Fibroblast of skin of right biceps (primary cell): ENCODE data around the gene TNS3.

Experiments used
- DNase-seq: peaks from one replicate; pipeline ENCODE4 v3.0.0-alpha.2; 2013

Gene TNS3

DNA sequence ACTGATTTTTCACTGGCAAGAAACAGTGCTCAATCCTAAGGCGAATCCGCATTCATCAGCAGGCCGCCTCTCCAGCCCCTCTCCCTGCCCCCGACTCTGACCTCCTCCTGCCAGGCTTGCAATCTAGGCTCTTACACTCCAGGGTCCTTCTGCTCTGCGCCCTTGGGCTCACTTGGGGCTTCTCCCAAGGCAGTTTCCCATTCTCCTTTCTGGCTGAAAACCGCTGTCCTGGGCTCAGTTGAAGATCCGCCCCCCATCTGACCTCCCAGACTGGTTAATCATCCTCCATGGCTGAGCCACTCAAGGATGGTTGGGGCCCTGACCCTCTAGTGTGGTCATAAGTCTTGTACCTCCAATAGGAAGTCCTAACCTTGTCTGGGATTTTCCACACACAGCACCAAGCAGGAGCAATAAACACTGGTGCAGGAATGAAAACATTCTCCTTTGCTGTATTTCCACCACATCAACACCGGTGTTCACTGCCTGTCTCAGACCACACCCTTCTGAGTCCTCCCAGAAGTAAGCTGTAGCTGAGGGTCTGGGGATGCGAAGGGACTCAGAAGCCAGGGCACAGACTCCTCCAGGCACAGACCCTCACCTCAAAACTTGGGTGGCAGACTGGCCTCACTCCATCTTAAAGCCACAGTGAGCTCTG, 42.4 kb downstream of the TNS3 start:
- DNase-seq = peak; percentile 50

GRCh38 chr7:47538846-47539311, 43.0 kb downstream of the TNS3 start:
- DNase-seq = no peak

GRCh38 chr7:47537716-47538675, 43.9 kb downstream of the TNS3 start:
- peak; percentile 40 for DNase-seq

DNA sequence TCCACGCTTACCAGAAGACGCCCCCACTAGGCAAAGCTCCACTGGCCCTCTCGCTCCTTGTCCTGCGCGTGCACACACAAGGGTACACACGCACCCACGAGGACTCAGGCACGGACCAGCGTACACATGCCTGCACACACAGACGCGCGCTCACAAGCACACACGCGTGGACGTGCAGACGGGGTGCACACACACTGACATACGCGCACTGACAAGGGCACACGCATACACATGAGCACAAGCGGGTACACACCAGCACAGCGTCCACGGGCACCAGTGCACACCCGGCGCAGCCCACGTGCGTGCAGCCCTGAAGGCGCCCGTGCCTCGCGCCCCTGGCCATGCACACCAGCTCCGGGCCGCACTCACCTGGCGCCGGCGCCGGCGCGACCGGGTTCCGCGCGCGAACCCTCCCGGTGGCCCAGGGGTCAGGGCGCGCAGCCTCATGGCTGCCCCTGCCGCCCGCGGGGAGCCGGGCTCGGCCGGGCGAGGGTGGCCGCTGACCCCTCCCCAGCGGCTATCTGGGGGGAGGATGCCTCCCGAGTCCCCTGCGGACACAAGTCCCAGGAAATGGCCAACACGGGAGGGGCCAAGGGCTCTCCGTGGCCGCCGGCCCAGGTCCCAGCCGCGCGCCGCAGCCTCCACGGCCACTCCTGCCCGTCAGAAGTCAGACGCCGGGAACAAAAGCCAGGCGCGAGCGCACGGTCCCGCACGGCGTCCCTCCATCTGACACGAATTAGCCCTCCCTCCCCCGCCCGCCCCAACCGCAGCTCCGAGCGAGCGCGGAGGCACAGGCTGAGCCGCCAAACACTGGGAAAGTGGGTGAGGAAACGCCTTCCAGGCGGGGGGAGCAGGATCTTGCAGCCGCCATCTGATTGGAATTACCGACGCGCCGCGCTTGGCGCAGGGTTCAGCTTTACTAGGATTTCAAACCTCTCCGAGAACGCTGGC, 45.0 kb downstream of the TNS3 start:
- peak; percentile 88 for DNase-seq

- peak; percentile 23 for DNase-seq
Measured at GRCh38 chr7:47535704-47536628, 45.9 kb downstream of the TNS3 start.

GRCh38 chr7:47535035-47535703, 46.7 kb downstream of the TNS3 start:
- peak; percentile 35 for DNase-seq

DNA sequence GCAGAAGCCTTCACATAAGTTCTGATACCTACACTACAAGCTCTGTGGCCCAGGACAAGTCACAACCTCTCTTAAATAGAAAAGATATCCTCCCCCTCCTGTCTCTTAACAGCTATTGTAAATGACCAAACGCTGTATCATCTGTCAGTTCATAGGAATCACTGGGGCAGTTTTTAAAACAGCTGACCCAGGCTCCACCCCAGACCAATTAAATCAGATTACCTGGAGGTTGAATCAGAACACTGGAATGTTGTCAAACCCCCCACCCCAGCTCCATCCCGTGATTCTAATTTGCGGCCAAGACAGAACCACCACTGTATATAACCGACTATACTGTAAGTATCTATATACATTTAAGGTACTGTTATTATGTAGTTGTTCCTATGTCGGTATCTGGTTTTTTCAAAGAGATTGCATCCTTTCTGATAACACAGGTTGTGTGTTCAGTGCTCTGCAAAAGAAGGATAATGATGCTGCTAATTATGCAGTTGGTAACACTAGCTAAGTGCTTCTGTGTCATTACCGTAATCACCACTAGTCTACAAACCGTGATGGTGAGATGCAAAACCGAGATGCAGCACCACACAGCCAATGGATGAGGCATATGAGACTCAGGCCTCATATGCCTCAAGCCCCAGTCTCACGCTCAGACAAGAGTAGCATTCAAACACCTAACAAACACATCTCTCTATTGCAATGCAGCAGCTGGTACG, 47.4 kb downstream of the TNS3 start:
- DNase-seq = peak; percentile 39

DNA sequence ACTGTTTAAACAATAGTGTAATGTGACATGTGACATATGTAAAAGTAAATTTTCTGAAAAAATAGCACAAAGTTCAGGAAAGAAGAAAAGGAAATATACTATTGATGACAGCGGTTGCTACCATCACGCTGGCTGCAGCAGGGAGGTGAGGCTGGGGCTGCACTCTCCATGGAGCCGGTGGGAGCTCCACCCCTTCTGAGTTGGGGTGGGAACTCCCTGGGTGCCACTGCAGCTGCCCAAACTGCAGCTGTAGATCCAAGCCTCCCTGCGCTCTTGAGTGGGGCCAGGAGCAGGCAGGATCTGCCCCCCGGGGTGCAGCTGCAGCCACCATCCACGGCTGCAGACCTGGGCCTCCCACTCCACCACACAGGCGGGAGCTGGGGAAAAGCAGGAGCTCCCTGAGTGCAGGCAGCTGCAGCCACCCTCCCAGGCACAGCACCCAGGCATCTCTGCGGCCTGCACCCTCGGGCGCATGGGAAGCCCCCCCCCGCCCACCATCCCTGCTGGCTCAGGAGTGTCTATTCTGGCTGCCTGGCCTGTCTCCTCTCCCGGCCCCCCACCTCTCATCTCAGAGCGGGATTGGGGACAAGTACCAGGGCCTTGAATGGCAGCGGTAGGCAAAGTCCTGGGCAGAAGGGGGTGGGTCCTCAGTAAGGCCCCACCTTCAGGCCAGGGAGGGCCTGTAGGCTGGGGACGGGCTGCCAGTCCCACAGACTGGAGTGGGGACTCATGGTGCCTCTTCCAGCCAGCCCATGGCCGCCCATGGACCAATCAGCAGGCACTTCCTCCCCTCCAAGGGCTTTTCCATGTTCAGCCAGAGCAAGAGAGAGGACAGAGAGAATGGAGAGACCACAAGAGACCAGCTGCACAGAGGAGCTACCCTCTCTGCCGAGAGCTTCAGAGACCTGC, 50.1 kb downstream of the TNS3 start:
- DNase-seq = no peak

DNA sequence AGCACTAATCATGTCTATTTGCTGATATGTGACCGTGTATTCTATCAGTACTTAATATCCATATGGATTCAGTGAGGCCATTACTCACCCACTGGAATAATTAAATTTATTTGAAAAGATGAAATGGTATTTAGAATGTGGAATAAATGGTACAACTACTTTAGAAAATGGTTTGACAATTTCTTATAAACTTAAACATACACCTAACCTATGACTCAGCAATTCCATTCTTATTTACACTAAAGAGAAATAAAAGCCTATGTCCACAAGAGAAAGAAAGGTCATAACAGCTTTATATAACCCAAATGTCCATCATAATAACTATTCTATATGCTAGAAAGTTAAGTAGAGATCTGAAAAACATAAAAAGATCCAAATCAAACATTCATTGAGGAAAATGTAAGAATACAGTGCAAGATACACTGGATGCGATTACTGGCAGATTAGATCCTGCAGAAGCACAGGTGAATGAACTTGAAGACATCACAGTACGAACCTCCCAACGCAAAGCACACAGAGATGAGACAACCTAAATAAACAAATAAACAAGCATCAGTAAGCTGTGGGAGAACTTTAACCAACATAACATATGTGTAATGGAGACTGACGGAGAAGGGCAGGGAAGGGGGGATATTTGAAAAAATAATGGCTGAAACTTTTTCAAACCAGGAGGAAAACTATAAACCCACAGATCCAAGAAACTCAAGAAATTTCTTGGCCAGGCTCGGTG, 51.9 kb downstream of the TNS3 start:
- no peak for DNase-seq

- no peak for DNase-seq
Measured at GRCh38 chr7:47529405-47529804, 52.5 kb downstream of the TNS3 start.

DNA sequence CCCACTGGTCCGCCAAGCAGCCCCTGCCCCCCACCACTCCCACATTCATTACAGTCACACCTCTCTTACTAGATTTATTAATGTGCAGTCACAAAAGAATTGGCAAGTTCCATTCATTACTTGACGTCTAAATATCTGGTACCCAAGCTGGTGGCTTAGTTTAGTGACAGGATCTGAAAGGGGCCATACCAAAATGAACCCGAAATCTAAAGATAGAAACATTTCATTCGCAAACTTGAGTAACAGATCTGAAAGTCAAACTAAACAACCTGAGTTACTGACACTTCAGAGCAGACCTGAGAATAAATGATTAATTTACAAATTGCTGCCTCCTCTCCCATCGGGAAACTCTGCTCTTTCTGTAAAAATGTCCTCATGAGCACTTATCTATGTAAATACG, 53.4 kb downstream of the TNS3 start:
- DNase-seq = no peak

DNA sequence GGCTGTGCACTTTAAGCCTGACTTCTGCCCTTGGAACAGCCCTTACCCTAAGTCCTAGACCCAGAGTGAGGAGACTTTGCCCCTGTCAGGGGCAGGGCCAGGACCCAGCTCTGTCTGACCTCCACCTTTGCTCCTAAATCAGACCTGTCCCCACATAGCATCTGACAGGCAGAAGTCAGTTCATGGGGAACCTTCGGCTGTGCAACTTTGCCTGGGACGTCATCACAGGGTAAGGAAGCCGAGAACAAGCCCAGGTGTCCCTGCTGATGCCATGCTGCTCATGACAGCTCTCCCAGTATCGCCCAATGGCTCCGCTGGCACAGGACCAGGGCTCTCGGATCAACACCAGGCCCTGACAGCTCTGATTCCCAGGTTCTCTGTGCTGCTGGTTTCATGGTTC, 55.4 kb downstream of the TNS3 start:
- DNase-seq = no peak

DNA sequence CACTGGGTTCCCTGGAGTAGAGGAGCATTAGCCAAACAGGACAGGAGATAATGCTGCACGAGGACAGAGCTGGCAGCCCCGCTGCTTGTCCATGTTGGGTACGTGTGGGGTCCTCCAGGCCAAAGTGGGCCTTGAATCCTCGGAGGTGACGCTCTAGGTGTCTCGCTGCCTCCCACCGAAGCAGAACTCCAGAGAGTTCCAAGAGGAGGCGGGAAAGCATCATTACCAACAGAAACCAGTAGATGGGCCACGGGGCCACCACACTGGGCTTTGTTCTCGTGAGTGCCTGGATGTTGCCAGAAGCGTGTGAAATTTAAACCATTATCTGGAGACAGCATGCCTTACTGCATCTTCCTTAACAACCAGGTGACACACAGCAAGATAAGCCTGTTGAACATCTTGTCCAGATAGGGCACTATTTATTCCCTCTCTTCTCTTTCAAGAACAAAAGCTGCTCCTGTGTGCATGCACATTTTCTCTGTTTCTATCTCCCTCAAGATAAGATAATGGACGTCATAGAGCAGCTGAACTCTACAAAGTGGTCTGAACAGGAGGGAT, 56.8 kb downstream of the TNS3 start:
- DNase-seq = no peak

- no peak for DNase-seq
Measured at GRCh38 chr7:47523401-47523800, 58.5 kb downstream of the TNS3 start.

- DNase-seq = no peak
Measured at GRCh38 chr7:47521816-47522561, 59.9 kb downstream of the TNS3 start.

DNA sequence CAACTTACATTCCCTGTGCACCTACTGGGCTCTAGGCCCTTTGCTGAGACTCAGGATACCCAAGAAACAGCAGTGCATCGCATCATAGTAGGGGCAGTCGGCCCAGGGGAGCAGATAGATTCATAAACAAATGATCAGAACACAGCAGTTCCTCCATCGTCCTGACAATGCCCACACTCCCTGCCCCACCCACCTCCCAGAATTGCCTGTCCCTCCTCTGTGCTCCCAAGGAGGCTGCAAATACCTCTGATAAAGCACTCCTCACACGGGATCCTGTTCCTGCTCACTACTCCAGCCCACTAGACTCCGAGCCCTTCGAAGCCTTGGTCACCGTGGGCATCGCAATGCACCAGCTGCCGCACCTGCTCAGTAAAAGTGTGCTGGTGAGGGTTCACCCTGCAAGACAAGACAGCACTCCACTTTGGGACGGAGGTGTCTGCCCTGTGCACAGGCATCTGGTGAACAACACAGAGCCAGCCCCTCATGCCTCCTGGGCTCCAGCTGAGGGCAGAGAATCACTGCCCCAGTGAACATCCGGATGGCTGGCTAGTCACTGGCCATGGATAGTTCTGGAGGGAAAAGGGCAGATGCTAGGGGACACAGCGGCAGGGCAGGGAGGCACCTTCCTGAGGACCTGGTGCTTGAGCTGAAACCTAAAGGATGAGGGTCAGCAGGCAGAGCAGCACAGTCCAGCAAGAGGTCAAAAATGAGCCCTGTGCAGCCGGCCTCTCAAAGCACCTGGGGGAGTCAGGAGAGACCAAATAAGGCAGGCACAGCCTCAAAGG, 60.7 kb downstream of the TNS3 start:
- DNase-seq = no peak

GRCh38 chr7:47520406-47520805, 61.5 kb downstream of the TNS3 start:
- peak; percentile 86 for DNase-seq
